ENCODE measurements around the gene ZNF792. TPM values are rescaled to one million over a fixed set of nuclear protein-coding genes. Genes with fewer than 3 reads are reported as not detected.

The ZNF792 gene
- total RNA-seq, 4 donors from 2014 or later: 2.8 to 6.7 (median 4.7) TPM

DNA sequence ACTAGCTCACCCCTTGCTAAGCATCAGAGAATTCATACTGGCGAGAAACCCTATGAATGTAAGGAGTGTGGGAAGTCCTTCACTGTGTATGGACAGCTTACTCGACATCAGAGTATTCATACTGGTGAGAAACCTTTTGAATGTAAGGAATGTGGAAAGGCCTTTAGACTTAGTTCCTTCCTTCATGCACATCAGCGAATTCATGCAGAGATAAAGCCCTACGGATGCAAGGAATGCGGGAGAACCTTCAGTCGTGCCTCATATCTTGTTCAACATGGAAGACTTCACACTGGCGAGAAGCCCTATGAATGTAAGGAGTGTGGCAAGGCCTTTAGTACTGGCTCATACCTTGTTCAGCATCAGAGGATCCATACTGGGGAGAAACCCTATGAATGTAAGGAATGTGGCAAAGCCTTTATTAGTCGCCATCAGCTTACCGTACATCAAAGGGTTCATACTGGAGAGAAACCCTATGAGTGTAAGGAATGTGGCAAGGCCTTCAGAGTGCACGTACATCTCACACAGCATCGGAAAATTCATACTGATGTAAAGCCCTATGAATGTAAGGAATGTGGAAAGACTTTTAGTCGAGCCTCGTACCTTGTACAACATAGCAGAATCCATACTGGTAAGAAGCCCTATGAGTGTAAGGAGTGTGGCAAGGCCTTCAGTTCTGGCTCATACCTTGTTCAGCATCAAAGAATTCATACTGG lies 20.0 kb downstream of the ZNF792 start:
- no peak for TF ChIP-seq POLR2A (IDR thresholded peaks at IDR 0.05)
- TF ChIP-seq, protein P1, sequence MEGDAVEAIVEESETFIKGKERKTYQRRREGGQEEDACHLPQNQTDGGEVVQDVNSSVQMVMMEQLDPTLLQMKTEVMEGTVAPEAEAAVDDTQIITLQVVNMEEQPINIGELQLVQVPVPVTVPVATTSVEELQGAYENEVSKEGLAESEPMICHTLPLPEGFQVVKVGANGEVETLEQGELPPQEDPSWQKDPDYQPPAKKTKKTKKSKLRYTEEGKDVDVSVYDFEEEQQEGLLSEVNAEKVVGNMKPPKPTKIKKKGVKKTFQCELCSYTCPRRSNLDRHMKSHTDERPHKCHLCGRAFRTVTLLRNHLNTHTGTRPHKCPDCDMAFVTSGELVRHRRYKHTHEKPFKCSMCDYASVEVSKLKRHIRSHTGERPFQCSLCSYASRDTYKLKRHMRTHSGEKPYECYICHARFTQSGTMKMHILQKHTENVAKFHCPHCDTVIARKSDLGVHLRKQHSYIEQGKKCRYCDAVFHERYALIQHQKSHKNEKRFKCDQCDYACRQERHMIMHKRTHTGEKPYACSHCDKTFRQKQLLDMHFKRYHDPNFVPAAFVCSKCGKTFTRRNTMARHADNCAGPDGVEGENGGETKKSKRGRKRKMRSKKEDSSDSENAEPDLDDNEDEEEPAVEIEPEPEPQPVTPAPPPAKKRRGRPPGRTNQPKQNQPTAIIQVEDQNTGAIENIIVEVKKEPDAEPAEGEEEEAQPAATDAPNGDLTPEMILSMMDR (IDR thresholded peaks at IDR 0.05): no peak
- H3K4me3 ChIP-seq (ENCODE audit: low read depth, poor library complexity, severe bottlenecking): no peak overlapping the region
- intact Hi-C loops (cut with DNase I; ENCODE audit: low total_unique reads): no loop called here
- DNase-seq (ENCODE audit: low spot score in 2 of 2): no peak
- WGBS, 2 donors: 93 to 99% methylated on average over 13 of the region's 13 CpGs

DNA sequence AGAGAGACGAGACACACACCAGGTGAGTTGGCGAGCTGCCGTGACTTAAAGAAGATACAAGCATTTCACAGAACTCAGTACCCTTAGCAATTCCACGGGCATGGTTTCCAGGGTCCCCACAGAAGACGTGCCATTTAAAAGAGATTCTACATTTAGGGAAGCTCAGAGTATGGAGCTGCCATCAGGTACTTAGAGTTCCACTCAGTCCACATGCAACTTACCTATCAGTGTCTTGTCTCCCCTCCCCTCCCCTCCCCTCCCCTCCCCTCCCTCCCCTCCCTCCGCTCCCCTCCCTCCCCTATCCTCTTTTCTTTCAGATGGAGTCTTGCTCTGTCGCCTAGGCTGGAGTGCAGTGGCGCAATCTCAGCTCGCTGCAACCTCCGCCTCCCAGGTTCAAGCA lies 25.1 kb downstream of the ZNF792 start:
- WGBS, 2 donors: 93 to 96% methylated on average over 9 to 10 of the region's 10 CpGs
- DNase-seq (ENCODE audit: low spot score in 2 of 2): no peak
- H3K4me3 ChIP-seq (ENCODE audit: low read depth, poor library complexity, severe bottlenecking): no peak overlapping the region
- intact Hi-C loops (cut with DNase I; ENCODE audit: low total_unique reads): no loop called here
- TF ChIP-seq POLR2A (IDR thresholded peaks at IDR 0.05): no peak
- TF ChIP-seq, protein P1 (IDR thresholded peaks at IDR 0.05): no peak

DNA sequence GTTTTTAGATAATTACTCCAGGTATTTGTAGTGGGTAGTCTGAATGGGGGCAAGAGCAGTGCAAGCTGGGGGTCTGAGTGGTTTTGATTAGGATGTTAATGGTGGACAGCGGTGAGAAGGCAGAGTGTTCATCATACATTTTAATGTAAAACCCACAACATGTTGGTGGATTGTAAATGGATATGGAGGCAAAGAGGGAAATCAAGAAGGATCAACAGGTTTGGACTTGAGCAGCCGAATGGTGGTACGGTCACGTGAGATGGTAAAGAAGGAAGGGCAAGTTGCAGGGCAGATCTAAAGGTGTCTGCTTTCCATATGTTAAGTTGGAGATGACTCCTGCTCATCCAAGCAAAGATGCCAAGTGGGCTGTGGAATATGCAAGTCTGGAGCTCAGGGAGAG lies 27.8 kb downstream of the ZNF792 start:
- DNase-seq (ENCODE audit: low spot score in 2 of 2): no peak
- TF ChIP-seq, protein P1 (IDR thresholded peaks at IDR 0.05): no peak
- no peak for TF ChIP-seq POLR2A (IDR thresholded peaks at IDR 0.05)
- intact Hi-C loops (cut with DNase I; ENCODE audit: low total_unique reads): no loop called here
- WGBS, 2 donors: 97 to 98% methylated on average over 4 of the region's 4 CpGs
- no peak overlapping the region for H3K4me3 ChIP-seq (ENCODE audit: low read depth, poor library complexity, severe bottlenecking)

DNA sequence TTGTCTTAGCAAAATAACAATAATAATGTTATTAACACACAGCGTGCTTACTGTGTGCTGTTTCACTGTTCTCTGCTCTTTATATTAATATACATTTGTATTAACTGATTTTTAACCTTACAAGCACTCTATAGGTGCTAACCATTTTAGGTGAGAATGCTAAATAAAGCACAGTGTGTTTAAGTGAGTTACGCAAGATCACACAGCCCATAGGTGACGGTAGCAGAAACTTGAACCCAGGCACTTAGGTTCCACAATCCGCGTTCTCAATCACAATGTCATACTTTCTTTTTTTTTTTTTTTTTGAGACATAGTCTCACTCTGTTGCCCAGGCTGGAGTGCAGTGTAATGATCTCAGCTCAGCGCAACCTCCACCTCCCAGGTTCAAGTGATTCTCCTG lies 31.5 kb downstream of the ZNF792 start:
- TF ChIP-seq POLR2A (IDR thresholded peaks at IDR 0.05): no peak
- TF ChIP-seq, protein P1 (IDR thresholded peaks at IDR 0.05): no peak
- H3K4me3 ChIP-seq (ENCODE audit: low read depth, poor library complexity, severe bottlenecking): no peak overlapping the region
- intact Hi-C loops (cut with DNase I; ENCODE audit: low total_unique reads): no loop called here
- WGBS, 2 donors: 96 to 97% methylated on average over 6 of the region's 6 CpGs
- no peak for DNase-seq (ENCODE audit: low spot score in 2 of 2)

DNA sequence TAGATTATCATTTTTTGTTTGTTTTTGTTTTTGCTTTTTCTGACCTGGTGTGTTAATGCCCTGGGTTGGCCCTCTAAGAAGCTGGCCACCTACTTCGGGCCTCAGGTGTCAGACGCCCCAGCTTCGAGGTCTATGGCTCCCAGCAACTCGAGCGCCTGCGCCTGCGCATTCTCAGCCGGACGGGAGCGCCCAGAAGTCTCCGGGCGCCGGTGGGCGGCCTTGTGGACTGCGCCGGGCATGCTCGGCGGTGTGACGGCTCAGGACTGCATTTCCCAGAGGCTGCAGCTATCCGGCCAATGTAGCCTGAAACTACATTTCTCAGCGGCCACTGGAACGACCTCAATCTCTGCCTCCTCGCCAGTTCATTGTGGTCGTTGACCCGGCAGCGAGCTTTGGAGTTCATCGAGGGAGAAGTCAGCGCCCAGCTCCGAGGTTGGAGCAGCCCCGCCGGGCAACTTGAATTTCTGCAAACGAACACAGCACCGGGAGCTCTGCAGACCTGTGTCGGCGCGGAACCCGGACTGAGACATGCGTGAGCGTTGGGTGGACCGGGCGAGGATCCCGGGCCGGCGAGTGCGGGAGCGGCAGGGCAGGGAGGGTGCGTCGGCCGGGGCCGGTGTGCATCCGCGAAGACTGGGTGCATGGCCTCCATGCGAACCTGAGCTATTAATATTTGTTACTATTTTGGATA lies 37.2 kb downstream of the ZNF792 start, which contains the start of gene ZNF30:
ZNF30 (plus strand) TSS at position 219 of the 691 bp plus-strand sequence. CDS start 3,045 bp downstream, outside the sequence.
- TF ChIP-seq, protein P1 (IDR thresholded peaks at IDR 0.05): no peak
- TF ChIP-seq POLR2A (IDR thresholded peaks at IDR 0.05): no peak
- DNase-seq (ENCODE audit: low spot score in 2 of 2): peak; percentile 75 to 97
- intact Hi-C loops (cut with DNase I; ENCODE audit: low total_unique reads): no loop called here
- H3K4me3 ChIP-seq (ENCODE audit: low read depth, poor library complexity, severe bottlenecking): peak within 1 kb of the TSS; percentile 79
- 0 to 1% methylated on average over 47 to 49 of the region's 53 CpGs for WGBS, 2 donors
